Activated naive CD8-positive, alpha-beta T cell treated with anti-CD3 and anti-CD28 coated beads for 36 hours (primary cell): ENCODE measurements around the gene OOSP4A. TPM values are rescaled to one million over a fixed set of nuclear protein-coding genes. Genes with fewer than 3 reads are reported as not detected.

Experiments
- DNase-seq: peaks from one replicate; pipeline ENCODE4 v3.0.0; 2021
- H3K27ac Mint-ChIP-seq: one replicate; pipeline ENCODE4 v1.8.0; 2022; ENCODE audit warnings: mild to moderate bottlenecking, moderate library complexity, mixed read lengths
- H3K27me3 Mint-ChIP-seq: one replicate; pipeline ENCODE4 v1.8.0; 2022; ENCODE audit warnings: mild to moderate bottlenecking, mixed read lengths
- H3K36me3 Mint-ChIP-seq: one replicate; pipeline ENCODE4 v1.8.0; 2021; ENCODE audit warnings: mild to moderate bottlenecking, mixed read lengths
- H3K4me1 Mint-ChIP-seq: one replicate; pipeline ENCODE4 v1.8.0; 2021; ENCODE audit warnings: mixed read lengths
- H3K4me3 Mint-ChIP-seq: one replicate; pipeline ENCODE4 v1.8.0; 2022; ENCODE audit warnings: mild to moderate bottlenecking, moderate library complexity, mixed read lengths
- H3K9me3 Mint-ChIP-seq: one replicate; pipeline ENCODE4 v1.8.0; 2022; ENCODE audit warnings: mixed read lengths
- total RNA-seq, 2 experiments: library from RNA; stranded (reverse); gene quantifications; one replicate each; pipeline ENCODE4 v1.2.3, GENCODE V29; 2021

Gene OOSP4A
- not detected for total RNA-seq

DNA sequence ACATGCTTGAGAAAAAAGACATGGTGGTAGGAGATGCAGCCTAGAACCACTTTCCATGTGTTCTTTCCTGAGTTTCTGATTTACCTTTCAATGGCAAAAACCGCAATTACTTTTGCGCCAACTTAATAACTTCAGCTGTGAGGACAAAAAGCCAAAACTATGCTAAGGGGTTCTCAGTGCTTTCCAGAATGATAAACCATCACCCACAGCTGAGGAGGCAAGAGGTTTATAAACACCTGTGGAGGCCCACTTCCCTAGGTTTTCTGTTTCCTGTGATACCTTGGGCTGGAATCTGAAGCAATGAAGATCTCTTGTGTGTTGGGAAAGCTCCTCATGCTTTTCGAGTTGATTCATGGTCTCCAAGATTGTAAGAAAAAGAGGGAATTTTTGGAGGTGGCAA, at the start of gene OOSP4A:
Gene OOSP4A, plus strand, starts transcription at position 301 of the 400 bp plus-strand sequence. Its CDS starts 0 bp downstream, at position 301.
- Mint-ChIP-seq H3K27ac (no peak within 1 kb of the TSS), H3K9me3 (no peaks in the 10 kb centered on the region), H3K27me3 (peaks cover 3% of the 10 kb centered on the region), H3K36me3 (no peaks in the 10 kb centered on the region), H3K4me1 (no peaks in the 10 kb centered on the region), H3K4me3 (no peak within 1 kb of the TSS)
- DNase-seq = no peak

DNA sequence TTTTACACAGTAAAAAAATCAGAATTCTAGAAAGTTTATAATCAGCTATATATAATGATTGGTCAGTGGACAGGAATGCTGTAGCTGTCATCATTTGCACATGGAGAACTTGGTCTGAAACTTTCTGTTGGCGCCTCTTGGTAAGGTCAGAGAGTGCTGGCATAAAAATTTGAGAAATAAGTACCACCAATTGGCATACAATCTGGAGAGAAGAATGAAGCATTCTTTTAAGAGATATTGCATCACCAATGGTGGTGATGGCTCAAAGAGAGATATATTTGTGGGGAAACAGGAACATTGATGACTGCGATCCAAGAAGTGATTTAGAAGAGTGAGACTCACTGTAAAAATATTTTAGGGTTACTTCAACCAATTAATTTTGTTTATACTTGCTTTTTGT, 45.4 kb upstream of the OOSP4A start:
- peaks cover 4% of the 10 kb centered on the region for H3K36me3 Mint-ChIP-seq
- no peaks in the 10 kb centered on the region for H3K4me1 Mint-ChIP-seq
- no peak overlapping the region for H3K27ac Mint-ChIP-seq
- H3K9me3 Mint-ChIP-seq = peaks cover 24% of the 10 kb centered on the region
- no peaks in the 10 kb centered on the region for H3K27me3 Mint-ChIP-seq
- no peak for DNase-seq
- H3K4me3 Mint-ChIP-seq = no peak overlapping the region

DNA sequence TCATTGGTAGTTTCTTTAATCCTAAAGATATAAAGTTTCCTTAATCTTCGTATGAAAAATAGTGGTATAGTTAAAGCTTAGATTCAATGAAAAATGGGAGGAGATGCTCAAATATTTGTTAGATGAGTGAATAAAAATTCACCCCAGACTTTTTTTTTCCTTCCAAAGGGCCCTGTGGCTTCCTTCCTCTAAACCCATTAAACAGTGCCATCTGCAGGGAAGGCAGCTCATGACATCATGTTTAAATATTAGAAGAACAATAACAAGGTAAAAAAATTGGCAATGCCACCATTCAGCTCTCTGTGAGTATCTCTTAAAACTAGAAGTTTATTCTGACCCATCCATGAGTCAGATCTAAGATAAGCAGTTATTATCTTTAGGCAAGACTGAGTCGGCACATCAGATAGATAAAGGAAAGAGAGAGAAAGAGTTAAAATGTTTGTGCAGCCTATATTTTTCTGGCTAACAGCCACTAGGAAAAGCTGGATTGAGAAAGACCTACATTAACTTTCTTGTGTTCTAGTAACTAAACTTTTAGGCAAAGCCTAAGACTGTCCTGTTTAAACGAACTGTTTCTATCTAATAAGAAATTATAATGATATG, 44.7 kb upstream of the OOSP4A start:
- no peak for DNase-seq
- Mint-ChIP-seq H3K36me3 (peaks cover 4% of the 10 kb centered on the region), H3K27me3 (no peaks in the 10 kb centered on the region), H3K4me1 (no peaks in the 10 kb centered on the region), H3K4me3 (no peak overlapping the region), H3K9me3 (peaks cover 27% of the 10 kb centered on the region), H3K27ac (no peak overlapping the region)

DNA sequence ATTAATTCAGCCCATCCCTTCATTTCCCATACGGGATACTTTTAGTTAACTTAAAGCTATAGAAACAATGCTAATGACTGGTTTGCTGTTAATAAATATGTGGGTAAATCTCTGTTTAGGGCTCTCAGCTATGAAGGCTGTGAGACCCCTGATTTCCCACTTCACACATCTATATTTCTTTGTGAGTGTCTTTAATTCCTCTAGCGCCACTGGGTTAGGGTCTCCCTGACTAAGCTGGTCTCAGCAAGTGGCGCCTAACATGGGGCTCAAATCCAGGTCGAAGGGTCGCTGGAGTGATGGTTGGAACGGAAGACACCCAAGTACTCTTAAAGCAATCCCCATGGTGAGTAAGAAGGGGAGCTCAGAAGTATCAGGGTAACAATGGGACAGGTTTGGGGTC, 40.0 kb upstream of the OOSP4A start:
- no peak for DNase-seq
- Mint-ChIP-seq H3K9me3 (peaks cover 40% of the 10 kb centered on the region), H3K4me1 (no peaks in the 10 kb centered on the region), H3K4me3 (no peak overlapping the region), H3K36me3 (peaks cover 4% of the 10 kb centered on the region), H3K27me3 (no peaks in the 10 kb centered on the region), H3K27ac (no peak overlapping the region)

DNA sequence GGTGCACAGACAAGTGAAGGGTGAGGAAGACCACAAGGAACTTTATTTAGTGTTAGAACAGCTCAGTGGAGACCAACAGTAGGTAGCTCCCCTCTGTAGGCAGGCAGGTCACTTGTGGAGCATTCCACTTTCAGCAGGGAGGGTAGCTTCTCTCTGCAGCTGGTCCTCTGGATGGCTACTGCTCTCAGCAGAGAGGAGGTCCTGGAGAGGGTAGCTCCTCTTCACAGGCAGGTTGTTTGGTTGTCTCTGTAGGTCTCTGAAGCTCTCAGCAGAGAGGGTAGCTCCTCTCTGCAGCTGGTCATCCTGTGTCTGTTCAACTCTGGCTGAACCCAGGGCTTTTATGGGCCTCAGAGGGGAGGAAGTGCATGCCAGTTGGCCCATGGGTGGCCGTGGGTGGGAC, 32.1 kb upstream of the OOSP4A start:
- Mint-ChIP-seq H3K36me3 (no peaks in the 10 kb centered on the region), H3K4me1 (no peaks in the 10 kb centered on the region), H3K9me3 (peaks cover 15% of the 10 kb centered on the region), H3K27ac (no peak overlapping the region), H3K27me3 (no peaks in the 10 kb centered on the region), H3K4me3 (no peak overlapping the region)
- DNase-seq = no peak

DNA sequence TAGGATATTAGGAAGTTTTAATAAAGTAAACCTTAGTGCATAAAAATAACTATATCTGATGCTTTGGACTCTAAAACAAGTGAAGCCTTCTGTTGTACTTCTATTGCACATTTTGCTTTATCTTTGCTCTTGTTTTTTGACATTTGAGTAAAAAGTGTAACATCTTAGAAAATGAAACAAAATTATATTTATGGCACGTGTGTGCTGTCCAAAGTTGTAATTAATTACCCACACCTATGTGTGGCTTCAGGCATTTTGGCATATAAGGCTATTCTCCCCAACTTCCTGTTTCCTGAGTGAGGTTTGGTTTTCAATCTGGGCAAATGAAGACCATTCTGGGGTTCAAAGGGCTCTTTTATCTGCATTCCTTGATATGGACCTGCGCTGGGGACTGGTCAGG, 25.7 kb upstream of the OOSP4A start, which contains the start of gene OOSP1:
Gene OOSP1, plus strand, starts transcription at position 301 of the 400 bp plus-strand sequence. Its CDS starts 23 bp downstream, at position 324.
- no peaks in the 10 kb centered on the region for H3K4me1 Mint-ChIP-seq
- H3K4me3 Mint-ChIP-seq = no peak within 1 kb of the TSS
- no peaks in the 10 kb centered on the region for H3K9me3 Mint-ChIP-seq
- no peaks in the 10 kb centered on the region for H3K36me3 Mint-ChIP-seq
- no peak for DNase-seq
- H3K27ac Mint-ChIP-seq = no peak within 1 kb of the TSS
- H3K27me3 Mint-ChIP-seq = peaks cover 25% of the 10 kb centered on the region

DNA sequence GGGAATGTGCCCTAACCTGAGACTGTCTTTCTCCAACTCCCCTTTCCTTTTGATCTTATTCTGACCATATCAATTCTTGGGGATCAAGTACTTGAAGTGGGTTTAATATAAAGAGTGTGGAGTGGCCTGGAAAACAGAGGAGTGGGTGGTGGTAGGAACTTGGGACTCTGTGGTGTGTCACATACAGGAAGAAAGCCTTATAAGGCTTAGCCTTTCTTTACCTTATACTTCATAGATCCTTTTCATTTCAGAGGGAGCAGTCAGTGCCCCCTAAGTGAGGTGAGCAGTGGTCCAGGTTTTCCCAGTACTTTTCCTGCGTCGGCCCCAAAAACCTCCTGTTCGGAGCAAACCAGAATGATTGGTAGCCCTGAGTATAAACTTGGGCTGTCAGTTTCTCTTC, 25.1 kb upstream of the OOSP4A start:
- H3K9me3 Mint-ChIP-seq = no peaks in the 10 kb centered on the region
- DNase-seq = no peak
- H3K4me1 Mint-ChIP-seq = no peaks in the 10 kb centered on the region
- no peak overlapping the region for H3K27ac Mint-ChIP-seq
- peaks cover 25% of the 10 kb centered on the region for H3K27me3 Mint-ChIP-seq
- no peak overlapping the region for H3K4me3 Mint-ChIP-seq
- no peaks in the 10 kb centered on the region for H3K36me3 Mint-ChIP-seq

DNA sequence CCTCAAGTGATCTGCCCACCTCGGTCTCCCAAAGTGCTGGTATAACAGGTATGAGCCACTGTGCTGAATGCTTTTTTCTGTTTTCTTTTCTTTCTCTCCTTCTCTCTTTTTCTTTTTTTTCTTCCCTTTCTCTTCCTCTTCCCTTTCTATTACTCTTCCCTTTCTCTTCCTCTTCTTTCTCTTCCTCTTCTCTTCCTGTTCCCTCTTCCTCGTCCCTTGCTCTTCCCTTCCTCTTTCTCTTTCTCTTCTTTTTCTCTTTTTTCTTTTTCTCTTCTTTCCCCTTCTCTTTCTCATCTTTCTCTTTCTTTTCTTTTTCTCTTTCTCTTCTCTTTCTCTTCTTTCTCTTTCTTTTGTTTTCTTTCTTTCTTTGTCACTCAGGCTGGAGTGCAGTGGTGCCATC, 24.4 kb upstream of the OOSP4A start:
- Mint-ChIP-seq H3K4me1 (no peaks in the 10 kb centered on the region), H3K4me3 (no peak overlapping the region), H3K9me3 (no peaks in the 10 kb centered on the region), H3K27ac (no peak overlapping the region), H3K27me3 (peaks cover 32% of the 10 kb centered on the region), H3K36me3 (no peaks in the 10 kb centered on the region)
- DNase-seq = no peak

DNA sequence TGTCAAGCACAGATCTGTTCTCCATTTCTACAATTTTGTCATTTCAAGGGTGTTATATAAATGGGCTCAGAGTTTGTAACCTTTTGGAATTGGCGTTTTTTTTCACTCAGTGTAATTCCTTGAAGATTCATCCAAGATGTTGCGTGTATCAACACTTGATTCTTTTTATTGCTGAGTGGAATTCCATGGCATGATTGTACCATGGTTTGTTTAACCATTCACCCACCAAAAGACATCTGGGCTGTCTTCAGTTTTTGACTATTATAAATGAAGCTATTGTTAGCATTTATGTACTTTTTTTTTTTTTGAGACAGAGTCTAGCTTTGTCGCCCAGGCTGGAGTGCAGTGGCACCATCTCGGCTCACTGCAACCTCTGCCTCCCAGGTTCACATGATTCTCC, 22.7 kb upstream of the OOSP4A start:
- no peak overlapping the region for H3K4me3 Mint-ChIP-seq
- no peaks in the 10 kb centered on the region for H3K4me1 Mint-ChIP-seq
- no peaks in the 10 kb centered on the region for H3K9me3 Mint-ChIP-seq

DNA sequence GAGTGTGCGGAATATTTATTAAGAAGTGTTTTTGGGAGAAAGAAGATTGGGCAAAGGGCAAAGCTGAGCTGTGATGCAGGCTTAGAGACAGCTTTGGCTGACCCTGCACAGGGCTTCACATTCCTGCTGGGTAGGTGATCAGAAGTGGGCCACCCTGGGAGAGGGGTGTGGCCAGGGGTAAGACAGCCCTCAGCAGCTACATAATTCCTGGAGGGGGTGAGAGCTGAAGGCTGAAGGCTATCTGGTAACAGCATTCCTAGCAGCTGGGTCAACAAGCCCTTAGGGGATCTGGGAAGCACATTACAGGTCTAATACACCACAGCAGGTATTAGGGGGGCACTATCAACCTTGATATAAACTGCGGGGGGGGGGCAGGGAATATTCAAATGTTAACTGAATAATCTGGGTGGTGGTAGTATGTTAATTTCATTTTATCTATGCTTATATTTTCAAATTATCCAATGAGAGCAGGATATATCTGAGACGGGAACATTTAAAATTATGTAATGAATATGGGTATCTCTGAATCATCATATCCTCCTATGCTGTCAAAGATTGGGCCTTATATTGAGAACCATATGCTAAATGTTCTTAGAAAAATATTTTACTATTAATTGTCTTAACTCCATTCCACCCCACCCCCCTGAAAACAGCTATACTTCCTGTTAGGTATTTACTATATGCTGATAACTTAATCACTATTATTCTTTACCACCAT, 19.7 kb upstream of the OOSP4A start:
- no peak for DNase-seq
- no peaks in the 10 kb centered on the region for H3K36me3 Mint-ChIP-seq
- no peak overlapping the region for H3K27ac Mint-ChIP-seq
- H3K9me3 Mint-ChIP-seq = no peaks in the 10 kb centered on the region
- no peak overlapping the region for H3K4me3 Mint-ChIP-seq
- H3K27me3 Mint-ChIP-seq = peaks cover 46% of the 10 kb centered on the region
- H3K4me1 Mint-ChIP-seq = no peaks in the 10 kb centered on the region

More for the DNA sequence above, 22.7 kb upstream of the OOSP4A start:
- H3K27me3 Mint-ChIP-seq = peaks cover 41% of the 10 kb centered on the region
- no peak for DNase-seq
- no peak overlapping the region for H3K27ac Mint-ChIP-seq
- H3K36me3 Mint-ChIP-seq = no peaks in the 10 kb centered on the region

DNA sequence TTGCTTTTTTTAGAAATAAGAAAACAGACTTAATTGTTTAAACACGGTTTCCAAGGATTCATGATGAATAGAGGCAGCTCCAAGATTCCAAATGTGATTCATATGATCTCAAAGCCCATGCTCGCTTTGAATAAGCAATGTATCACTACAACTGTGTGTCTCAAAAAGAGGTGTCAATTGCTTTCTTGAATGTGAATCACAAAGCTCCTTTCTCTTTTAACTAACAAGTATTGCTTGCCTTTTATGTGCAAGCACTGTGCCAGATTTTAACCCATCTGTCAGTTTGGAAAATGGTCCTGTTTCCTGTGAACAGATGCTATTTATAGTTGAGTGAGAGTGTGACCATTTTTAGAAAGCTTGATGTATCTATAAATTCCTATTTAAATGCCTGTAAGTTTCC, 19.1 kb upstream of the OOSP4A start:
- Mint-ChIP-seq H3K27me3 (peaks cover 46% of the 10 kb centered on the region), H3K4me1 (no peaks in the 10 kb centered on the region), H3K9me3 (no peaks in the 10 kb centered on the region)

DNA sequence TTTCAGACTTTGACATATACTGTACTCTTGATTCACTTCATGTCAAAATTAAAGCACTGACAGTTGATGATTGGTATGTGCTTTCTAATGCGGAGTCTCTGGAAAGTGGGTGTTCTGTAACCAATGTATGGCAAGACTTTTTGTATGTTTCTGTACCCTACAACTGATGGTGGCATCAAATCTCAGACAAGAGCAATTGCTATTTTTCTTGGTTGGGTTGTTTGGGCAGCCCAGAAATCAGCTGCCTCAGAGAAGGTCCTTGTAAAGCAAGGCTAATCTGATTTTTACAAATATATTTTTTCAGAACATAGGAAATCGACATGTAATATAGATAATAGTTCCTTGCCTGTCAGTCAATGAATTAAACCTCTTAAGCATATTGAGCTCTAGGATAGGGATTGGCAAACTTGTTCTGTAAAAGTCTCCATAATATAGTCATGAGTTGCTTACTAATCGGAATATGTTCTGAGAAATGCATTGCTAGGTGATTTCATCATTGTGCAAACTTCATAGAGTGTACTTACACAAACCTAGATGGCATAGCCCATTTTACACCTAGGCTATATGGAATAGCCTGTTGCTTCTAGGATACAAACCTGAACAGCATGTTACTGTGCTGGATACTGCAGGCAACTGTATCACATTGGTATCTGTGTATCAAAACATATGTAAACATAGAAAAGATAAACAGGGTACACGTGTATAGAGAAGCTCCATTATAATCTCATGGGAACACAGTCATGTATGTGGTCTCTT, 10.2 kb upstream of the OOSP4A start:
- Mint-ChIP-seq H3K9me3 (no peaks in the 10 kb centered on the region), H3K27ac (no peak overlapping the region), H3K36me3 (no peaks in the 10 kb centered on the region), H3K4me1 (no peaks in the 10 kb centered on the region), H3K27me3 (peaks cover 21% of the 10 kb centered on the region), H3K4me3 (no peak overlapping the region)
- no peak for DNase-seq

More for the DNA sequence above, 19.1 kb upstream of the OOSP4A start:
- DNase-seq = no peak
- Mint-ChIP-seq H3K36me3 (no peaks in the 10 kb centered on the region), H3K27ac (no peak overlapping the region), H3K4me3 (no peak overlapping the region)

DNA sequence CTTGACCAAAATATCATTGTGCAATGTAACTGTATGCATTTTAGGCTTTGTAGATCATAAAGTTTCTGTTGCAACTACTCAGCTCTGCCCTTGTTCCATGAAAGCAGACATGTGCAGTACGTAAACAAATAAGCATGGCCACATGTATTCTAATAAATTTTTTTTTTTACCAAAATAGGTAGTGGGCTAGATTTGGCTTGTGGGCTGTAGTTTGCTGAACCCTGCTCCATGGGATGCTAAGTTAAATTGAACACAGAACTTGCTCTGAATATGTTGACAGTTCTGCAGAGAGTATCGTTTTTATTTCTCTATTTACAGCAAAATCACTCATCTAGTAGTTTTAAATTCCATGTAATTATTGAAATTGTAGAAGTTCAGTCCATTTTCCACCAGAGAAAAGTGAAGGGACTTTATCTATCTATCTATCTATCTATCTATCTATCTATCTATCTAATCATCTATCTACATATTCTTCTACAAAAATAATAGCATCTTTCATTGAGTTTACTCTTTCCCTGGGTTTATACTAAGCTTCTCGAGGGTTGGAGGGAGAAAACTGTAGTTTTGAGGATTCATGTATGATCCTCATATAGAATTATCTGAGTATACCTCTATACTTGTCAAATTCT, 9.5 kb upstream of the OOSP4A start:
- Mint-ChIP-seq H3K4me1 (no peaks in the 10 kb centered on the region), H3K27ac (no peak overlapping the region), H3K4me3 (no peak overlapping the region), H3K36me3 (no peaks in the 10 kb centered on the region), H3K27me3 (peaks cover 21% of the 10 kb centered on the region), H3K9me3 (no peaks in the 10 kb centered on the region)
- DNase-seq = no peak

DNA sequence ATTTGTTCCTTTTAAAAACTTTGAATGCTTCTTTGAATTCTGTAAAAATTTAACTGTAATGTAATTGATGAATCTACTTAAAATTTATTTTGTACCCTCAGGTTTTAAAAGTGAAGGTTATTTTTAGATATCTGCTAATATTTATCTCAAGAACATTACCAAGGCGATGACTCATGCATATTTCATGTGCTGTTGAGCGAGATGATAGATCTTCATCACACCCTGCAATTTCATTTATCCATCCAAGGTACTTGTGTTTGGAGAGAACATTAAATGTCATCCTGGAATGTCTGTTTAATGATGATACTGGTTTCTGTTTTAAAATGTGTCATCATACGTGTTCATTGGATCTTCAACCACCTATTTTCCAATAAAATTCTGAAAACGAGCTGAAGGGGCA, 6.7 kb upstream of the OOSP4A start:
- no peak overlapping the region for H3K27ac Mint-ChIP-seq
- no peaks in the 10 kb centered on the region for H3K36me3 Mint-ChIP-seq
- H3K4me3 Mint-ChIP-seq = no peak overlapping the region
- peaks cover 16% of the 10 kb centered on the region for H3K27me3 Mint-ChIP-seq
- H3K9me3 Mint-ChIP-seq = no peaks in the 10 kb centered on the region
- DNase-seq = no peak
- no peaks in the 10 kb centered on the region for H3K4me1 Mint-ChIP-seq
